Measurements from ENCODE around the gene TPM2.
"Not testable (repeated sequence)": the region's sequence is repeated elsewhere in the genome, so short reads cannot be mapped to it uniquely, and the experiment has no call there.

The TPM2 gene

DNA sequence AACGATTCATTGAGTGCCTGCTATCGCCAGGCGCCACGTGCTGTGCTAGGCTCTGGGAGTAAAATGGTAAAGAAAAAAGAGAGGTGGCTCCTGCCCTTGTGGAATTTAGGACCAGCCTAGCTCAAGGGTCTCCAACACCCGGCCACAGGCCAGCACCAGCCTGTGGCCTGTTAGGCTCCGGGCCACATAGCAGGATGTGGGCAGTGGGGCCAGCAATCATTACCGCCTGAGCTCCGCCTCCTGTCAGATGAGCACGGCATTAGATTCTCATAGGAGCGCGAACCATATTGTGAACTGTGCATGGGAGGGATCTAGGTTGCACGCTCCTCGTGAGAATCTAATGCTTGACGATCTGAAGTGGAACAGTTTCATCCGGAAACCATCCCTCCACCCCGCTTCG is 33.4 kb downstream of the TPM2 start:
- DNase-seq (ENCODE audit: low spot score), result peak; percentile 37

DNA sequence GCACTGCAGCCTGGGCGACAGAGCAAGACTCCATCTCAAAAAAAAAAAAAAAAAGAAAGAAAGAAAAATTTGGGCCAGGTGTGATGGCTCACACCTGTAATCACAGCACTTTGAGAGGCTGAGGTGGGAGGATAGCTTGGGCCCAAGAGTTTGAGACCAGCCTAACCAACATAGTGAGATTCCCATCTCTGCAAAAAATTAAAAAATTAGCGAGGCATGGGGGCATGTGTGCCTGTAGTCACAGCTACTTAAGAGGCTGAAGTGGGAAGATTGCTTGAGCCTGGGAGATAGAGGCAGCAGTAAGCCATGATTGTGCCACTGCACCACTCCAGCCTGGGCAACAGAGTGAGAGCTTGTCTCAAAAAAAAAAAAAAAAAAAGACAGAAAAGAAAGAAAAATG is 36.1 kb downstream of the TPM2 start:
- DNase-seq (ENCODE audit: low spot score), result peak; percentile 3

DNA sequence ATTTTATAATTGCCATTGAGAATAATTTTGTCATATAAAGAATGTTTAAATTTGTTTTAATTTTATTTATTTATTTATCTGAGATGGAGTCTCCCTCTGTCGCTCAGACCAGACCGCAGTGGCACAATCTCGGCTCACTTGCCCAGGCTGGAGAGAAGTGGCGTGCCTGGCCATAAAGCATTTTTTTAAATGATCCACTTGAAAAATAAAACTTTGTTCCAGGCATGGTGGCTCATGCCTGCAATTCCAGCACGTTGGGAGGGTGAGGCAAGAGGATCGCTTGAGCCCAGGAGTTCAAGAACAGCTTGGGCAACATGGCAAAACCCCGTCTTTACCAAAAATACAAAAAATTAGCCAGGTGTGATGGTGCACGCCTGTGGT is 36.9 kb downstream of the TPM2 start:
- peak; percentile 14 for DNase-seq (ENCODE audit: low spot score)

DNA sequence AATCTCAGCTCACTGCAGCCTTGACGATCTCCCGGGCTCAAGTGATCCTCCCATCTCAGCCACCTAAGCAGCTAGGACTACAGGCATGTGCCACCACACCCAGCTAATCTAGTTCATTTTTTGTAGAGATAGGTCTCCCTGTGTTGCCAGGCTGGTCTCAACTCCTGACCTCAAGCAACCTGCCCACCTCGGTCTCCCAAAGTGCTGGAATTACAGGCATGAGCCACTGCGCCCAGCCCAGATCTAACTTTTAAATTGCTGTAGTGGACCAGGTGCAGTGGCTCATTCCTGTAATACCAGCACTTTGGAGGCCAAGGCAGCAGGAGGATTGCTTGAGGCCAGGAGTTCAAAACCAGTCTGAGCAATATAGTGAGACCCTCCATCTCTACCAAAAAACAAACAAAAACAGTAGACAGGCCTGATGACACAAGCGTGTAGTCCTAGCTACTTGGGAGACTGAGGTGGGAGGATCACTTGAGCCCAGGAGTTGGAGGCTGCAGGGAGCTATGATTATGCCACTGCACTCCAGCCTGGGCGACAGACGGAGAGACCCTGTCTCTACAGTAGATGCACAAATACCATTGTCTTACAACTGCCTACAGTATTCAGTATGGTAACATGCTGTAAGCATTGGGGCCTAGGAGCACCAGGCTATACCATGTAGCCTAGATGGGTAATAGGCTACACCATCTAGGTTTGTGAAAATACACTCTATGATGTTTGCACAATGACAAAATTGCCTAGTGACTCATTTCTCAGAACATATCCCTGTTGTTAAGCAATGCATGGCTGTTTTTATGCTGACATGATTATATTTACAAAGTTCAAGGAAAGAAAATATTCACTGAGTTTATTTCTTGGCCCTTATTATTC is 37.5 kb downstream of the TPM2 start:
- peak; percentile 52 for DNase-seq (ENCODE audit: low spot score)

DNA sequence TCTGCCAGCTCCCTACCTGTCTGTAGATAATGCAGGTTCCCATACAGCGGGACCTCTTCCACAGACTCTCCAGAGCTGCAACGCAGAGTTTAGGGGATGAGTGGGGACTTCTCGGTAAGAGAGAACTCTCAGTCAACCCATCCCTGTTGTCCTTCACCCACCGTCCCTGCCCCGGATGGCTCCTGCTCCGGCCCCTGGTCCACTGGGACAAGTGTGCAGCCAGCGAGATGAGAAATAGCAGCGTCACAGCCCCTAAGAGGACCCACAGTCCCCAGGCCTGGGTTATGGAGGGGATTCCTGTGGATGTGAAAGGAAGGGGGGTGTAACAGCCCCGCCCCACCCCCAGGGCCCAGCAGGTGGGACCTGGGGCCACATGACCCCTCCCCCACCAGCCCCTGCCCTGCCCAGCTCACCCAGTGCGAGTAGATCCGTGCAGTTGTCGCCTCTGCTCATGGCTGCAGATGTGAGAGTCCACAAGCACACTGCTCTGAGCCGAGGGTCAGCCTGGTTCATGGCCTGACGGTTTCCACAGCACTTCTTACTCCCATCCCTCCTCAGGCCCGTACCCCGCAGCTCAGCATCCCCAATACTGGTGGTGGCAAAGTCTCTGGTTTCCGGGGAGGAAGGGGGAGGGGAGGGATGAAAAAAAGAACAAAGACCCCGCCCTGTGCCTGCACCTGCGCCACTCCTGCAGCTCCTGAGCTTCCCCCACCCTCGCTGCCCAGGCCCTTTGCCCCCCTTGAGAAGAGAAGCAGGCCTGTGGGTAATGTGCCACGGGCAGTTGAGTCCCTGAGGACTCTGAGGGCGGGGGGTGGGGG is 39.2 kb downstream of the TPM2 start, which contains the start of gene SIT1:
Gene SIT1 (minus strand): TSS at position 591 of the 818 bp plus-strand sequence. CDS start 78 bp downstream, at position 513.
- peak; percentile 38 for DNase-seq (ENCODE audit: low spot score)

DNA sequence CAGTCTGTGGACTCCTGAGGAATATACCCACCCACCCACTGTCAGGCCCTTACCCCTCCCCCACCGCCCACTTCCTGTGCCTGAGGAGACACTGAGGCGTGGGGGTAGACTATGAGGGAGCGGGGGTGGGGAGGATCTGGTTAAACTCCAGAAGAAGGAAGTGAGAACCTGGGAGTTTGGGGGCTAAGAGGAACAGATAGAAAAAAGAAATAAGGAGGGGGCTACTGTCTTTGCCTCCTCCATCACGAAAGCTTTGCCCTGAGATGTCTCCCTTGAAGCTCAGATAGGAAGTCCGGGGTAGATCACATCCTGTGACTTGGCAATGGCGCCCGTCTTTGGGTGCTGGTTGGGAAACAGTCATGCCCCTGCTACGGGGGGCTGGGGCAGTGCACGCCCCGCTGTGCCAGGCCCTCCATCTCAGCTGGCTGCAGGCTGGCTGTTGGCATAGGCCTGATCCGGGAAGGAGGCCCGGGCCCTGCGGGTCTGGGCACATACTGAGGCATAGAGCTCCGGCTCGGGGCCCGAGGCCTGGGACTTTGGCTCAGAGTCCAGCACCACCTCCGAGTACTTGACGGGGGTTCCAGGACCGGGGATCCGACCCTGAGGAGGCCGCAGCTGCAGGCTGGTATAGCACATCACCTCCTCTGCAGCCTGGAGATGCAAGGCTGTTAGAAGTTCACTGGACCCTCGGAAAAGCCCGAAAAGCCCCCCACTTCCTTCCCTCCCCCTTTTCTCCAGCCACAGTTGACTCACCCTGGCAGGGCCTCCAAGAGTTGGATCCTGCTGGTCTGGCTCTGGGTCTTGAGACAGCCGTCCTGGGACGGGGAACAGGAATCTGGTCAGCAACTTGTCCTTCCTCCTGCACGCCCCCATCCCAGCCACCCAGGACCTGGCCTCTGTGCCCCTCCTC is 40.0 kb downstream of the TPM2 start:
- peak; percentile 62 for DNase-seq (ENCODE audit: low spot score)

DNA sequence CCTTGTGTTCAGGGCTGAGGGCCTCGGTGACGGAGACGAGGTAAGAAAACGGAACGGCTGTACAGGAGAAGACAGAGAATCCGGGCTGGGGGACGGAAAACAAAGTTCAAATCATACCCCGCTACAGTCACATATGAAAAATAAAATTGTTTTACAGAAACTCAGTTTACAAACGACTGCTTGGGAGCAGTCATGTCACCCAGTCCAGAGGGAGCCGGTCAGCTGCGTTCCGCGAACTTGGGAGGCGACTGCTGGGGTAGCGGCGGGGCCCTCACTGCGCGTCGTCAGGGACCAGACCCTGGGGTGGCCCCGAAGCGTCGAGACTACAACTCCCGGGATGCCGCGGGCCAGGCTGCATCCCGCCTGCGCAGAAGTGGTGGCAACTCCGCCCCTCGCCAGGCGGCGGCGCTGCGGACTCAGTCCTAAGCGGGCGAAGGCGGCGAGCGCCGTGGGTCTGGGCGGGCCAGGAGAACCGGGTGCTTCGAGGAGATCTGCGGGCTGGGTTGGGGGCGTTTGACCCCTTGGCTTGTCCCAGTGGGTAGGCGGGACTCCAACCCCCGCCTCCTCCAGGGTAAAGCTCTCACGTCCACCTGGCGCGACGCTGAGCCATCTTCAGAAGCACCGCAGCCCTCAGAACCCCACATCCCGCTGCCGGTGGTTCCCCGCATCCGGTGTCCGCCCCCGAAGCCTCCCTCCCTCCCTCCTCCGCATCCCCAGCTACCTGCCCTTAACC is 43.0 kb downstream of the TPM2 start:
- peak; percentile 96 for DNase-seq (ENCODE audit: low spot score)

DNA sequence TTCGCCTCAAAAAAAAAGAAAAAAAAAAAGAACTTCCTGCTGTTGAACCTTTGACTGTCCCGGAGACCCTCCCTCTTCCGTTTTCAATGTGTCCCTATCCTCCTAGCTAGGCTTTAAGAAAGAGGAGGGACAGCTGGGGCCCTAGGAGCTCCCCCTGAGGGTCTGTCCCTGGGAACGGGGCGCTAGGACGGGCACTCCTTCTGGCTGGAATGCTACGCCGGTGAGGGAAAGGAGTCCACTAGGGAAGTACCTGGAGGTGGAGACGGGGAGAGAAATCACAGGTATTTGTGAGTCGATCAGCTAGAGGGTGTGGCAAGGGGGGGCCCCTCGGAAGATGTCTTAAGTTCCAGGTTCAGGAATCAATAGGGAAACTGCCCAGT is 43.6 kb downstream of the TPM2 start:
- DNase-seq (ENCODE audit: low spot score), result peak; percentile 82

DNA sequence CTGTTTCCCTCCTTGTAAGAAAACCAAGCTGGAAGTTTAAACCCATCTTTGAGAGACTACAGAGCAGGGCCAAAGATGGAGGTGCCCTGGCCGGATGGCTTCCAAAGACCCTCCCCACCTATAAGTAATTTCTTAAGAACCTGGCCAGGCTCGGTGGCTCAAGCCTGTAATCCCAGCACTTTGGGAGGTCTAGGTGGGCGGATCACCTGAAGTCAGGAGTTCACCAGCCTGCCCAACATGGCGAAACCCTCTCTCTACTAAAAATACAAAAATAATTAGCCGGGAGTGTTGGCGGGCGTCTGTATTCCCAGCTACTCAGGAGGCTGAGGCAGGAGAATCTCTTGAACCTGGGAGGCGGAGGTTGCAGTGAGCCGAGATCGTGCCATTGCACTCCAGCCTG is 44.0 kb downstream of the TPM2 start:
- DNase-seq (ENCODE audit: low spot score), result not testable (repeated sequence)

DNA sequence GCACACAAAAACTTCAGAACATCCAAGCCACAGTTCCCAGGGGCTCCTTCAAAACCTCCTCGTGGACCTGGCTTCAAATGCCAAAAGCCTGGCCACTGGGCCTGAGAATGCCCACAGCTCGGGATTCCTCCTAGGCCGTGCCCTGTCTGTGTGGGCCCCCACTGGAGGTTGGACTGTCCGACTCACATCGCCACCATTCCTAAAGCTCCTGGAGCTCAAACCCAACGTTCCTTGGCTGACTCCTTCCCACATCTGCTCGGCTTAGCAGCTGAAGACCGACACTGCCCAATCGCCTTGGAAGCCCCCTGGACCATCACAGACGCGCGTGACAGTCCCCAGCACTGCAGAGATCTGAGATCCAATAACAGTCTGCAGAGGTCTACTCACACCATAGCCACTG is 46.7 kb downstream of the TPM2 start:
- DNase-seq (ENCODE audit: low spot score), result peak; percentile 30

DNA sequence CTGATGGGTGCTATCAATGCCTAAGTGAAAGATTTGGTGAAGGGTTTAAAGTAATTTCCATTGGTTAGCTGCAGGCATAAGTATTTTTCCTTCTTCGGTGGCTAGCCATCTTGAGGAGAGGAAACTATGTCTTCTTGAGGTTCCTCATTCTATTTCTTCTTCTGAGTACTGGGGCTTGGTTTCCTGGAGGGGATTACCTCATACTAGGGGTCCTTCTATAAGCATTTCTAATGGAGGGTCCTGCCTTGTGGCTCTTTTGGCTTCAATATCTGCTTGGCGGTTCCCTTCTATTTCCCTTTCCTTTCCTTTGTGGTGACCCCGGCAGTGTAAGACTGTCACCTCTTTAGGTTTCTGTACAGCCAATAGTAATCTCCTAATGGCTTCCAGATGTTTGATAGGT is 48.2 kb downstream of the TPM2 start:
- DNase-seq (ENCODE audit: low spot score), result not testable (repeated sequence)

DNA sequence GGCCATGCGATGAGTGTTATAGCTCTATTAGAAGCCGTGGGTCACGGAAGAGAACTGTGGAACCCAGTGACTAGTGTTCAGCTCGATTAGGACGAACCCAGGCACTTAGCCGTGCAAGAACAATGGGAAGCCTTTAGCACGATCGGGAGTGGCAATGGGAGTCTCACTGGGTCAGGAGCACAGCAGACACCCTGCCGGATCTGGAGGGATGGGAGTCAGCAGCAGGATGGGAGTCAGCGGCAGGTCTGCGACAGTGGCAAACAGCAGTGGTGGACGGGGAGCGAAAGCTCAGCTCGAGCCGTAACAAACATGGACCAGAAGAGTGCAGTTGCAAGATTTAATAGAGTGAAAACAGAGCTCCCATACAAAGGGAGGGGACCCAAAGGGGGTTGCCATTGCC is 49.3 kb downstream of the TPM2 start:
- DNase-seq (ENCODE audit: low spot score), result peak; percentile 34

DNA sequence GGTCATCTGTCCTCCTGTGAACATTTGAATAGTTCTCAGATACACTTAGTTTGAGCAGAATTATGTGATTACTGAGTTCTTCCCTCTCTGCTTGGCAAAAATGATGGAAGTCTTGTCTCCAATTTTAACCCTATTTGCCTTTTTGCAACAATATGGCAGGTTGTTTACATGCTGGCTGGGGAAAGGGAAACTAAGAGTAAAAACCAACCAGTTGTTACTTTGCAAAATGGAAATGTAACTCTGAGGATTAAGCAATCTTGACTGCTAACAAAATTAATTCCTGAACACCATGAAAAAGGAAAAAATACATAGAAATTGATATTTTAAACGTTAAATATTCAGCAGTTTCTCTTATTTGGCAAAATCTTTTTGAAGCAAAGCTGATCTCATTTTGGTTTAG is 50.1 kb downstream of the TPM2 start:
- no peak for DNase-seq (ENCODE audit: low spot score)

DNA sequence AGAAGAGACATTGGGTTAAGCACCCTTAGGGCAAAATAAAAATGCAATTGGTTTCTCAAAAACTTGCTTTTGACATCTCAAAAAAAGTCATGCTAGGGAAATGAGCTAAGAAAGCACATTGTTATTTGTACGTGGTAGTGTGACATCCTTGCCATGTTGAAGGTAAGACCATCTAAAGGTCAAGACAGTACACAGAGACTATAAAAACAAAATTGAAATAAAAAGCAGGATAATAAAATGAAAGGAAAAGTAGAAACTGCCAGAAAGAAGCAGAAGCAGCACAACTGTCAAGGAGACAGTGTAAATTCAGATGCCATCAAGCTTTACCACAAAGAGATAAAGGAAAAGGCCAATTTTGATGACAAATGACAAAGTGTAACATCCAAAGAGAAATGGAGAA is 50.5 kb downstream of the TPM2 start:
- DNase-seq (ENCODE audit: low spot score), result not testable (repeated sequence)

DNA sequence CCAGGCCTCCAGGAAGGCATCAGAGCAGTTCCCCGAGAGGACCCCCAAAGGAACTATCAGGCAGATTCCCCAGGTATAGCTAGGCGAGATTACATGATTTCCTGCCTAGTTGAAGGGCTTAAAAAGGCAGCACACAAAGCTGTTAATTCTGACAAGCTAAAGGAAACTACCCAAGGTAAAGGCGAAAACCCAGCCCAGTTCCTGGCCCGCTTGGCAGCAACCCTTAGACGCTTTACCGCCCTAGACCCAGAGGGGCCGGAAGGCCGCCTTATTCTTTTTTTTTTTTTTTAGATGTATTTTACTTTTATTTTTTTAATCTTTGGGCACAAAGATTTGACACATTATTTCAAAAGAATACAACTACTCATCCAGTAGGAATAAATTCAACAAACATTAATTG is 51.0 kb downstream of the TPM2 start:
- DNase-seq (ENCODE audit: low spot score), result peak; percentile 9

DNA sequence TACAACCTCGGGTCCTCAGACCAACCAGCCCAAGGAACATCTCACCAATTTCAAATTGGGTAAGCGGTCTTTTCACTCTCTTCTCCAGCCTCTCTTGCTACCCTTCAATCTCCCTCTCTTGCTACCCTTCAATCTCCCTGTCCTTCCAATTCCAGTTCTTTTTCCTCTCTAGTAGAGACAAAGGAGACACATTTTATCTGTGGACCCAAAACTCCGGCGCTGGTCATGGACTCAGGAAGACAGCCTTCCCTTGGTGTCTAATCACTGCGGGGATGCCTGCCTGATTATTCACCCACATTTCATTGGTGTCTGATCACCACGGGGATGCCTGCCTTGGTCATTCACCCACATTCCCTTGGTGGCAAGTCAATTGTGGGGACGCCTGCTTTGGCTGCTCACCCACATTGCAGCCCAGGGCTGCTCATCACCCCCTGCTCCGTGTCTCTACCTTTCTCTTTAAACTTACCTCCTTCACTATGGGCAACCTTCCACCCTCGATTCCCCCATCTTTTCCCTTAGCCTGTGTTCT is 52.2 kb downstream of the TPM2 start:
- DNase-seq (ENCODE audit: low spot score), result peak; percentile 1

DNA sequence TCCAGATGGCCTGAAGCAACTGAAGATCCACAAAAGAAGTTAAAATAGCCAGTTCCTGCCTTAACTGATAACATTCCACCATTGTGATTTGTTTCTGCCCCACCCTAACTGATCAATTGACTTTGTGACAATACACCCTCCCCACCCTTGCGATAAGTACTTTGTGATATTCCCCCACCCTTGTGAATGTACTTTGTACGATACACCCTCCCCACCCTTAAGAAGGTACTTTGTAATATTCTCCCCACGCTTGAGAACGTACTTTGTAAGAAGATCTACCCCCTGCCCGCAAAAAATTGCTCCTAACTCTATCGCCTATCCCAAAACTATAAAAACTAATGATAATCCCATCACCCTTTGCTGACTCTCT is 52.9 kb downstream of the TPM2 start:
- peak; percentile 3 for DNase-seq (ENCODE audit: low spot score)

DNA sequence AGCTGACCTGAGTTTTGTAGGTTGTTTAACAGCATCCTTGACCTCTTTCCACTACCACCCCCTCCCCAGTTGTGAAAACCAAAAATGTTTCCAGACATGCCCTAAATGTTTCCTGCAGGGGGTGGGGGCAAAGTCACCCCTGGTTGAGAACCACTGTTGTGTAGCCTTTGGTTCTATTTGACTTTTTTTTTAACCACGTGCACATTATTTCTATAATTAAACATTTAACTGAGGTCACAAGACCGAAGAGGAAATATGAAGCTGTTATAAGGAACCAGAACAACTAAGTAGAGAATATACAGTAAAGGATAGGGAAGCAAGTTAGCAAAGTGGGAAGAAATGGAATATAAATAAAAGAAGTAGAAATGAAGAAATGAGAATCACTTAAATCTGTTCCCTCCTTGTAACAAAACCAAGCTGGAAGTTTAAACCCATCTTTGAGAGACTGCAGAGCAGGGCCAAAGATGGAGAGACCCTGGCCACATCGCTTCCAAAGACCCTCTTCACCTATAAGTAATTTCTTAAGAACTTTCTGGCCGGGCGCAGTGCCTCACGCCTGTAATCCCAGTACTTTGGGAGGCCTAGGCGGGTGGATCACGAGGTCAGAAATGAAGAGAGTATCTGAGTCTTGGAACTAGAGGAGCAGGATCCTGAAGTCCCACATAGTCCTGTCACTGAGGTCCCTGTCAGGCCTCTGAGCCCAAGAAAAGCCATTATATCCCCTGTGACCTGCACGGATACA is 53.4 kb downstream of the TPM2 start:
- DNase-seq (ENCODE audit: low spot score), result peak; percentile 11

DNA sequence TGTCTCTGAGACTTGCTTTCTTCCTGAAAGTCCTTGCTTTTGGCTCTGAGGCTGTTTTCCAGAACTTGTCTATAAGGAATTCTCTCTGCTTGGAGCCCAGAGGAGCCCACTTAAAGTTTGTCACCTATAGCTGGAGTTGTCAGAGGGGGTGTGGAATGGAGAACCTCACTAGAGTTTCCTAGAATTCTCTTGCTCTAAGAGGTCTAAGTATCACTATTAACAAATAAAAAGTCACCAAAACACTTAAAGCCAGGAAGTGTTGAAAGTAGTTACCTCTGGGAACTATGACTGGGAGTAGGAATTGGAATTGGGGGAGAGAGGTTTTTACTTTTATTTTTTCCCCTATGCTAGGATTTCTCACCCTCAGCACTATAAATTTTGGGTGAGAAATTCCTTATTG is 54.0 kb downstream of the TPM2 start:
- no peak for DNase-seq (ENCODE audit: low spot score)

Data from left forelimb (tissue), 1 donor.